IPS-NIHi7 (cell line): ENCODE results near the gene ARHGAP6.

Experiments used
- DNase-seq: peaks from one replicate; pipeline ENCODE4 v3.0.0; 2012; ENCODE audit warnings: mixed read lengths; ENCODE audit errors: extremely low spot score

ARHGAP6 gene

GRCh38 chrX:11575332-11575731 lies 90.4 kb downstream of the ARHGAP6 start:
- no peak for DNase-seq

GRCh38 chrX:11567528-11568220 lies 98.0 kb downstream of the ARHGAP6 start:
- DNase-seq: no peak

GRCh38 chrX:11566789-11567188 lies 98.9 kb downstream of the ARHGAP6 start:
- DNase-seq: no peak

- DNase-seq: peak; percentile 35
Observed at GRCh38 chrX:11566173-11566572, 99.5 kb downstream of the ARHGAP6 start.

- DNase-seq: no peak
Observed at GRCh38 chrX:11564546-11564945, 101.2 kb downstream of the ARHGAP6 start.

GRCh38 chrX:11562570-11562969 lies 103.2 kb downstream of the ARHGAP6 start:
- DNase-seq: no peak

GRCh38 chrX:11558972-11559371 lies 106.7 kb downstream of the ARHGAP6 start:
- peak; percentile 72 for DNase-seq

GRCh38 chrX:11557120-11557519 lies 108.6 kb downstream of the ARHGAP6 start:
- DNase-seq: no peak

- no peak for DNase-seq
Observed at GRCh38 chrX:11555759-11556158, 110.0 kb downstream of the ARHGAP6 start.

GRCh38 chrX:11553594-11553993 lies 112.1 kb downstream of the ARHGAP6 start:
- DNase-seq: no peak

- DNase-seq: no peak
Observed at GRCh38 chrX:11551151-11551550, 114.6 kb downstream of the ARHGAP6 start.

GRCh38 chrX:11546917-11547316 lies 118.8 kb downstream of the ARHGAP6 start:
- no peak for DNase-seq

GRCh38 chrX:11543249-11543648 lies 122.5 kb downstream of the ARHGAP6 start:
- no peak for DNase-seq

- DNase-seq: no peak
Observed at GRCh38 chrX:11541510-11541909, 124.2 kb downstream of the ARHGAP6 start.

GRCh38 chrX:11540532-11541377 lies 125.0 kb downstream of the ARHGAP6 start:
- DNase-seq: no peak

- DNase-seq: no peak
Observed at GRCh38 chrX:11537141-11537540, 128.6 kb downstream of the ARHGAP6 start.

- DNase-seq: no peak
Observed at GRCh38 chrX:11535156-11535919, 130.4 kb downstream of the ARHGAP6 start.

- DNase-seq: peak; percentile 38
Observed at GRCh38 chrX:11533199-11533651, 132.5 kb downstream of the ARHGAP6 start.

- peak; percentile 51 for DNase-seq
Observed at GRCh38 chrX:11532291-11533078, 133.2 kb downstream of the ARHGAP6 start.

- no peak for DNase-seq
Observed at GRCh38 chrX:11531226-11531625, 134.5 kb downstream of the ARHGAP6 start.

GRCh38 chrX:11530621-11531020 lies 135.1 kb downstream of the ARHGAP6 start:
- DNase-seq: no peak
